ENCODE data around the gene JAG1.
"Not testable (repeated sequence)": the region's sequence is repeated elsewhere in the genome, so short reads cannot be mapped to it uniquely, and the experiment has no call there.

The JAG1 gene

GRCh38 chr20:10609770-10610169 lies 64.0 kb downstream of the JAG1 start:
- DNase-seq (ENCODE audit: low spot score): no peak

GRCh38 chr20:10609276-10609675 lies 64.5 kb downstream of the JAG1 start:
- DNase-seq (ENCODE audit: low spot score): no peak

GRCh38 chr20:10605547-10606195 lies 68.1 kb downstream of the JAG1 start:
- DNase-seq (ENCODE audit: low spot score): no peak

- no peak for DNase-seq (ENCODE audit: low spot score)
Measured at GRCh38 chr20:10604865-10605440, 68.8 kb downstream of the JAG1 start.

GRCh38 chr20:10603971-10604864 lies 69.6 kb downstream of the JAG1 start:
- peak; percentile 81 for DNase-seq (ENCODE audit: low spot score)

GRCh38 chr20:10603378-10603777 lies 70.4 kb downstream of the JAG1 start:
- no peak for DNase-seq (ENCODE audit: low spot score)

- DNase-seq (ENCODE audit: low spot score): no peak
Measured at GRCh38 chr20:10602221-10602871, 71.5 kb downstream of the JAG1 start.

GRCh38 chr20:10597637-10598036 lies 76.2 kb downstream of the JAG1 start:
- no peak for DNase-seq (ENCODE audit: low spot score)

- peak; percentile 70 for DNase-seq (ENCODE audit: low spot score)
Measured at GRCh38 chr20:10596710-10597121, 77.1 kb downstream of the JAG1 start.

GRCh38 chr20:10595985-10596384 lies 77.8 kb downstream of the JAG1 start:
- DNase-seq (ENCODE audit: low spot score): no peak

GRCh38 chr20:10595266-10595665 lies 78.5 kb downstream of the JAG1 start:
- DNase-seq (ENCODE audit: low spot score): no peak

GRCh38 chr20:10594296-10594868 lies 79.4 kb downstream of the JAG1 start:
- no peak for DNase-seq (ENCODE audit: low spot score)

- DNase-seq (ENCODE audit: low spot score): no peak
Measured at GRCh38 chr20:10591946-10592521, 81.8 kb downstream of the JAG1 start.

- no peak for DNase-seq (ENCODE audit: low spot score)
Measured at GRCh38 chr20:10590950-10591671, 82.7 kb downstream of the JAG1 start.

- not testable (repeated sequence) for DNase-seq (ENCODE audit: low spot score)
Measured at GRCh38 chr20:10590446-10590845, 83.4 kb downstream of the JAG1 start.

All from COLO829 (cell line).